Pulmonary artery endothelial cell (primary cell): Measurements from ENCODE around the gene DNM1. TPM values are rescaled to one million over a fixed set of nuclear protein-coding genes. Genes with fewer than 3 reads are reported as not detected.
"Not testable (repeated sequence)": the region's sequence is repeated elsewhere in the genome, so short reads cannot be mapped to it uniquely, and the experiment has no call there.

Source experiments
- DNase-seq: peaks from one replicate; pipeline ENCODE4 v3.0.0-alpha.2; 2011; ENCODE audit warnings: low read depth, low spot score
- total RNA-seq: library from RNA; depleted of rRNA; stranded (reverse); fragments of >200 nt; gene quantifications from 2 replicates; pipeline ENCODE4 v1.2.3, GENCODE V29; 2014

DNM1 gene
- total RNA-seq, 1 donor from 2014 or later: 0.33 TPM

DNA sequence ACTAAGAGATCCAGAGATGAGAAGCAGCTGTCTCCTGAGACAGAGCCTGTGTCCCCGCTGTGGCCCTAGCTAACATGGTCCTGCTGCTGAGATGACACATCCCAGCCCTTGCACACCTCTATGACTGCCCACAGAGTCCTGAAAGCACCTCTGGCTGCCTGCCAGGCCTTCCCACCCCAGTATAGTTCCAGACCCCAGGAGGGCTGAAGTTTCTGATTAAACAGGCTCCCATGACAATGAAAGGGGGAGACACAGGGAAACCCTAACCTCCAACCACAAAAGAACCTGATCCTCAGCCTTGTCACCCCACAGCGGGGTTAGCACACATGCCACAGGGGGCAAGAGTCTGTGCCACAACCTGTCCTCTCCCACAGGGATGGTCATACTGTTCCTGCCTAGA lies 27.5 kb upstream of the DNM1 start:
- DNase-seq: no peak

DNA sequence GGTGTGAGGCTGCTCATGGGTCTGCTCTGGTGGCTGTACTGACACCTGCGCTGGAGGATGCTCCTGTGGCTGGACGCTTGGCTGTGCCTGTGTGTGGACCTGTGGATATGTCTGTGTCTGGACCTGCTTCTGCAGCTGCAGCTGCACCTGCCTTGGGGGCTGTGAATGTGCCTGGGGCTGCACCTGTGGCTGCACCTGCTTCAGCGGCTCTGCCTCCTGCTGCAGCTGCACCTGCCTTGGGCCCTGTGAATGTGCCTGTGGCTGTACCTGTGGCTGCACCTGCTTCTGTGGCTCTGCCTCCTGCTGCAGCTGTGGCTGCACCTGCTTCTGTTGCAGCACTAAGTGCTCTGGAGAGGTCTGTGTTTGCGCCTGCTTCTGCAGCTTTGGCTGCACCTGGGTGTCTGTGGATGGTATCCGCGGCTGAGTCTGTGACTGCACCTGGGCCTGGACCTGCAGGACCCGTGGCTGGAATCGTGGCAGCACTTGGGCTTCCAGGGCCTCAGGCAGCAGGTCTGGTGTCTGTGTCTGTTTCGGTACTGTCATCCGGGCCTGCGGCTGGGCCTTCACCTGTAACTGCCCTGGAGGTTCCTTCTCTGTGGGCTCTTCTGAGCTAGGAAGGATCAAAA lies 24.3 kb upstream of the DNM1 start:
- no peak for DNase-seq

DNA sequence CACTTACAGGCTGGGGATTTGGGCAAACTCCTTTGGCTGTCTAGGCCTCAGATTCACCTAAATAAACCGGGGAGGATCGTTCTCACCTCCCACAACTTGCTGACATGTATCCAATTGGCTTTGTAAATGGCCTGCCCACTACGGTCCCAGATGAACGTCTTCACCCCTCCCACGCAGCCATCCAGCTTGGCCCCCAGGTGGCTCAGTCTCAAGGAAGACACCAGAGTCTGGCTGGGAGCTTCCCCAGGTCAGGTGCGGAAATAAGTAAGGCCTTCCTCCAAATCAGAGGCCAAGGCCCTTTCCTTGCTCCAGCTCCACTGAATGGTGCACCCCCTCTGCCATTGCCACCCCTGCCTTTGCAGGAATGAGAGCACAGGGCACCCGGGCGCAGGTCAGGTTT lies 23.2 kb upstream of the DNM1 start:
- no peak for DNase-seq

DNA sequence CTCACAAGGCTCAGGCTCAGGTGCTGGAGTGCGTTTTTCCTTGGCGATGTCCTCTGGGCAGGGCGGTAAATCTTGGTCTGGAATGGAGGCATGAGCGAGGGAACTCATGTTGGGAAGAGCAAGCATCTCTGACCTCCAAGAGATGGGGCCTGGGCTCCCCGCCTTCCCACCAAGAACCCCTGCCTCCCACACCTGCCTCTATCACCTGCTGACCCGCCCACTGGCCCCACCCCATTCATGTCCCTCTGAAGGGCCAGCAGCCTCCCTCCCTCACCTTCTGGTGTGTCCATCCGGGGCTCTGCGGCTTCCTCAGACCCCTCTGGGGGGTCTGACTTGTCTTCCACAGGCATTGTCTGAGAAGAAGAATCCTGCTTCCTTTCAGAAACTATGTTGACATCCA lies 22.7 kb upstream of the DNM1 start:
- no peak for DNase-seq

DNA sequence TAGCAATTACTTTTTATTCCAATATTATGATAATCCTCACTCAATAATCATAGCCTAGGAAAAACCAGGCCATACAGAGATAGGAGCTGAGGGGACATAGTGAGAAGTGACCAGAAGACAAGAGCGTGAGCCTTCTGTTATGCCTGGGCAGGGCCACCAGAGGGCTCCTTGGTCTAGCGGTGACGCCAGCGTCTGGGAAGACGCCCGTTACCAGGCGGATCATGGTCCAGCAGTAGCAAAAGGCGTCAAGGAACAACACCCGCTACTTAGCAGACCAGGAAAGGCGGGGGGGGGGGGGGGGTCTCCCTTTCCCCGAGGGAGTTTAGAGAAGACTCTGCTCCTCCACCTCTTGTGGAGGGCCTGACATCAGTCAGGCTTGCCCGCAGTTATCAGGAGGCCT lies 21.7 kb upstream of the DNM1 start:
- DNase-seq: not testable (repeated sequence)

DNA sequence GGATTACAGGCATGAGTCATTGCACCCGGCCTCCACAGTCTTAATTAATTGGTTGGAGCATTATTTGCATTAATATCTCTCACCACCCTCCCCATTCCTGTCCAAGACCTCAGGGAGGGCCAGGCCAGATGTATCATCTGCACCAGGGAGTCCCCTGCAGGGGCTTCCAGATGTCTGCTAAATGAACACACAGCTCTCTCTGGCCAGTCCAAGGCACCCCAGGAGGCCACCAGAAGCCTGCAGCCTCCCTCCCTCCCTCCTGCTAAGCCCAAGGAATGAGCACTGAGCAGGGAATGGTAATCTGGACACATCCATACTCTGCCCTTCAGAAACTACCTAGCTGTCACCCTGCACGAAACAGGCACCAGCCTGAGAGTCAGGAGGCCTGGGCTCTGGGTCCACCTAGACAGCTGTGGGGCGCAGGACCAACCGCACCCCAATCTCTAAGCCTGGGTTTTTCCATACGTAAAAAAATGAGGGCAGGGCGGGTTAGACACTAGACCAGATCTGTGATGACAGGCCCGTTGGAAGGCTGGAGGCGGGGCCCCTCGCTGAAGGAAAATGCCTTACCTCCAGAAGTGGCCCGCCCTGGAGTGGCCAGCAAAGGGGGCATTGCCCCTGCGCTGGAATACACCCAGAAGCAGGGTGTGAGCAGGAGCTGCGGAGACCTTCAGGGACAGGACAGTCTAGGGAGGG lies 20.1 kb upstream of the DNM1 start:
- DNase-seq: no peak

DNA sequence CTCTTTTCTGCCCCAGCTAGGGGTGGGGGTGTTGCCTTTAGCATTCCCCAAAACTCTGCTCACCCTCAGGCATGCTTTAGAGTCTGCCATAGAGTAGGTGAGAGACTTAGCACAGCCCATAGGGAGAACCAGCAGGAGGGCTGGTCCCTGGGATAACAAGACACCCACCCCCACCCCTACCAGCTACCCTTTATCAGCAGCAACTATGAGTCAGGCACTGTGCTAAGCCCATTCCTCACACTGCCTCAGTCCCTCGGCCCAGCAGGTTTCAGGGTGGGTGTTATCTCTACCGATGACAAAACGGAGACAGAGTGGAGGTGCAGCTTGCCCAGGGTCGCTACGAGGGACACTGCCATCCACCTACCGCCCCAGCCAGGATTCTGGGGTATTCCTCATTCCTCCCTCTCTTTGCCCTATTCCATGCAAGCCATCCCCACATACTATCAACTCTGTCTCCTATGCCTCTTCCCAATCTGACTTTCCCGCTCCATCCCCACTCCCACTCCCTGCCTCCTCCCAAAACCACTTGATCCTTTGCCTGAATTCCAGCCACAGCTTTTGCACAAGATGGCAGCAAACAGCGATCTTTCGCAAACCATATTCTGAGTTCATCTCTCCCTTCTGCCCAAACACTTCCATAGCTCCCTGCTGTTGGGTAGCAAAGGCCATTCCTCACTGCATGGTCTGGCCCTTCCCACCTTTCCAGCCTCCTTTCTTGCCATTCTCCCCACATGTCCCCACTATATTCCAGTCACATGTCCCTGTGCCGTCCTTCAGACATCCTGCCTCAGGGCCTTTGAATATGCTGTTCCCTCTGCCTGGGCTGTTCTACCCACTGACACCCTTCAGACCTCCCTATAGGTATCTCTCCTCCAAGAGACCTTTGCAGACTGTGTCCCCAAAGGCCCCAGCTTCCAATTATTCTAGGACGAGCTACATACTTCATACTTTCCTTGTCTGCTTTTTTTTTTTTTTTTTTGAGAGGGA lies 16.9 kb upstream of the DNM1 start:
- no peak for DNase-seq

DNA sequence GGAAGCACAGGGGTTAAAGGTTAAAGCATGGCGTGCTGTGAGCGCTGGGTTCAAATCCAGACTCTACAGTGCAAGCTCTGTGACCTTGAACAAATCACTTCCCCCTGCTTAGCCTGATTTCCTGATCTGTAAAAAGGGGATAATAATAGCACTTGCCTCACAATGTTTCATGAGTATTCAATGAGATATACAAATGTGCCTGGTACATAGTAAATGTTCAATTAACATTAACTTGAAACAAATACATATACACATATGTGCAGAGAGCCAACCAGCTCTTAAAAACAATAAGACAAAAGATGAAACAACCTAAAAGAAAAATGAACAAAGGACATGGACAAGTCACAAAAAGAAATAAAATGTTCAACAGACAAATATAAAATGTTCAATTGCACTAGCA lies 15.8 kb upstream of the DNM1 start:
- DNase-seq: no peak

DNA sequence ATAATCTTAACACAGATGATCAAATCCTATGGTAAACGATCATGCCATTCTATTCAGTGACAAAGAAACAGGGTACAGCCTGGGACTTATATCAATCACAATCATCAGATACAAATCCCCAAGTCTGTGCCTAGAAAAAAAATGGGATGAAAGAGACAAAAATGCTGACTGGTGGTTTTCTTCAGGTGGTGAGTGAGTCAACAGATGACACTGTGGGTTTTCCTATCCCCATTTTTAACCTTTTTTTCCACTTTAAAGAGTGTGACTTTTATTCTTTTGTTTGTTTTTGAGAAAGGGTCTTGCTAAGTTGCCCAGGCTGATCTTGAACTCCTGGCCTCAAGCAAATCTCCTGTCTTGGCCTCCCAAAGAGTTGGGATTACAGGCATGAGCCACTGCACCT lies 15.0 kb upstream of the DNM1 start:
- no peak for DNase-seq

DNA sequence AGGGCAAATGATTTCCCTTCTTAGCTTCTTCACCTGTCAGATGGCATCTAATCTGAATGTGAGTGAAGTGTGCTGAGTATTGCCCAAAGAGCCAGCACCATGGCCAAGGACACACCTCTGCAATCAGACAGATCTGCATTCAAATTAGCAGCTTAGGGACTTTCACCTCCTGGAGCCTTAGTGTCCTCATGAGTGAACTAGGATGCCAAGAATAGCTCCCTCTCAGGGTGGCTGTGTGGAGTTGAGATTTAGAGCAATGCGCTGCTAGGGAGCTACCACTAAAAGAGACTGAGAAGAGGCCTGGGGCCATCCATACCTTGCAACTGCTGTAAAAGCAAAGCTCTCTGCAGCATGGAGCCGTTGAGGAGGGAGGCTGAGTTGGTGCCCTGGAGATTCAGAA lies 13.2 kb upstream of the DNM1 start:
- no peak for DNase-seq

DNA sequence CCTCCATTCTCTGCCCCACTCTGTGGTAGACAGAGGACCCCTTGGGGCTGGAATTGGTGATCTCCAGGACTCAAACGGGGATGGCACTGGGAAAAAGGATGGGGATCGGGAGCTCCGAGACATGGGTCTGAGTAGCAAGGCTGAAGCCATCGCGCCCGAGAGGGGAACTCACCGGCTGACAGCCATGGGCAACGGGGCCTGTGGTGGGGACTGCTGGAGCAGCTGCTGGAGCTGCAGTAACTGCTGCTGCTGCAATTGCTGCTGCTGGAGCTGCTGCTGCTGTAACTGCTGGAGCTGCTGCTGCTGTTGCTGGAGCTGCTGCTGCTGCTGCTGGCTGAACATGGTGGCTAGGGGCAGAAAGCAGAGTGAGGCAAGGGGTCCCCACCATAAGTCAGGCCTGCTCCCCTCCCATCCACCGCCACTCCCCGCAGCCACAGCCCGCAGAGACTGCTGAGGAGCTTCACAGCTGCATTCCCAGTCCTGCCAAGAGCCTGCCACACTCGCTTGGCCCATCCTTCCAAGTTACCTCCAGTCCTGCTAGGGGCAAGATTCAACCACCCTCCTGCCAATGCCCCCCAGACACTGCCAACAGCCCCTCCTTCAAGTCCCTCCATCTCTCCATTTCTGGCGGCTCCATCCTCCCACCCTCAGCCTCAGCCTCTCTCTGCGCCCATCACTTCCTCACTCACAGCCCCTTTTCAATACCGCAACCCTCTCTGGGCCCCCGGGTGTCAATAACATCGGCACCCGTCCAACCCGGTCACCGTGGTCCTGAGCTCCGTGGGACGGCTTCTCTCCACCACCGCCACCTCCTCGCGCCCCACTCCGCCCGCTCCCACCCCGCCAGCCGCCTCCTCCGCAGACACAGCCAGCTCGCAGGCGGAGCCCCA lies 12.4 kb upstream of the DNM1 start:
- no peak for DNase-seq

DNA sequence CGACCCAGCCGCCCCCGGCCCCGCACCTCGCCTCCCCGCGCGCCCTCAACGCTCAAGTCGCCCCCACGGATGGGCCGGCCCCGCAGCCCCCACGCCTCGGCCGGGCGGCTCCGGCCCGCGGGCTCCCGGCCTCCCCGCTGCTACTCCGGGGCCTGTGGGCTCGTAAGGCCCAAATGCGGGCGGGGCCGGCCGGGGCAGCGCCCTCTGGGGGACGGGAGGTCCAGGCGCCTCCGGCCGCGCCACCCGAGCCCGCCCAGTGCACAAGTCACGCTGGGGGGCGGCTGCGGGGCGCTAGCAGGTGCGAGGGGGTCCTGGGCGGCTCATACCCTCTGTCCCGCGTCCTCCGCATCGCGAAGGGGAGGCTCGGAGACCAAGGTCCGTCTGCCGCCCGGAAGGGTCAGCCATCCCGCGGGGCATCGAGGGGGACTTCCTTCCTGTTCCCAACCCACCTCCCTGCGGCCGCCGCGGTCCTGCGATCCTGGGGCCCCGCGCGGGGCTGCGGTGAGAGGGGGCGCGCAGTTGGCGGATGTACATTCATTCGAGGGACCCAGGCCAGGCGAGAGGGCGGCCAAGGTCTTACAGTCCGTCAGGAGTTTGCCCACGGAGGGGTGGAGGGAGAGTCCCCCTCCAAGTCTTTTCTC lies 11.7 kb upstream of the DNM1 start, which contains the start of gene CIZ1:
Gene CIZ1, minus strand, starts transcription at position 167 of the 641 bp plus-strand sequence. CDS start 715 bp downstream, outside the sequence.
- DNase-seq: peak; percentile 52

DNA sequence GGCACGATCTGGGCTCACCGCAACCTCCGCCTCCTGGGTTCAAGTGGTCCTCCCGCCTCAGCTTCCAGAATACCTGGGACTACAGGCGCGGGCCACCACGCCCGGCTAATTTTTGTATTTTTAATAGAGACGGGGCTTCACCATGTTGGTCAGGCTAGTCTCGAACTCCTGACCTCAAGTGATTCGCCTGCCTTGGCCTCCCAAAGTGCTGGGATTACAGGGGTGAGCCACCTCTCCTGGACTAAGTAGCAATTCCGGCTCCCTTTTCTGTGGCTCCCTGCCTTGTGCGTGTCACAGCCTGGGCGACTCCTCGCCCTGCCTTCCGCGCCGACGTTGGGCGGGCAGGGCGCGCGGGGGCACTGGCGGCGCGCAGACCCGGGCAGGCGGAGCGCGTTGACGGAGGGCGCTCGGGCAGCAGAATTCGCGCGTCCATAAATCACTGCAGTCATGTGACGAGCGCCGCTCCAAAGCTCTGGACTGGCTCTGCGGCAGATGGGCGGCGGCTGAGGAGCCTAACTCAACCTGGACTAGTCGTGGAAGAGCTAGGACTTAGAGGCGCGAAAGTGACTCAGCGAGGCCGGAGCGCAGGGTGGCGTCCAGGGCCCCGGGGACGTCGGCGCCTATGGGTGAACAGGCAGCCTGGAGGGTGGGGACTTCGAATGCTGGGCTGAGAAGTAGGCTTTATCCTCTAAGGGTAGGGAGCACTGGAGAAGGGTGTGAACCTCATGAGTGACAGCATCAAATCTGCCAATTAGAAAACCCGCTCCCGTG lies 10.4 kb upstream of the DNM1 start:
- DNase-seq: peak; percentile 52

DNA sequence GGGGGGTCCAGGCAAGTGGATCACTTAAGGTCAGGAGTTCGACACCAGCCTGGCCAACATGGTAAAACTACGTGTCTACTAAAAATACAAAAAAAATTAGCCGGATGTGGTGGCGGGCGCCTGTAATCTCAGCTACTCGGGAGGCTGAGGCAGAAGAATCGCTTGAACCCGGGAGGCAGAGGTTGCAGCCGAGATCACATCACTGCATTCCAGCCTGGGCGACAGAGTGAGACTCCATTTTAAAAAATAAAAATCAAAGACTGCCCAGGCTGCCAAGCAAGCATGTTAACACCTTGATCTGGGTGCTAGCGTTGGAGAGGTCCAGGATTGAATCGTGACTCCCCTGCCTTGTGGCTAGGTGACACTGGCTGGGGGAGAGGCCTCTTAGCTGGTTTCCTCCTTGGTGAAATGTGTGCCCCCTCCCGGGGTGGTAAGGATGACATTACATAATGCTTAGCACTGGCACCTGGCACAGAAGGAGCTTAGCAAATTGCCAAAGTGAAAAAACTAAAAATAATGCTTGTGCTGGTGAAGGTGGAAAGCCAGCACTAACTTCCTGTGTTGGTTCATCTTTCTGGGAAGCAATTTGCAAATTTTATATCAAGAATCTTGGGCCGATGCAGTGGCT lies 9.6 kb upstream of the DNM1 start:
- no peak for DNase-seq

DNA sequence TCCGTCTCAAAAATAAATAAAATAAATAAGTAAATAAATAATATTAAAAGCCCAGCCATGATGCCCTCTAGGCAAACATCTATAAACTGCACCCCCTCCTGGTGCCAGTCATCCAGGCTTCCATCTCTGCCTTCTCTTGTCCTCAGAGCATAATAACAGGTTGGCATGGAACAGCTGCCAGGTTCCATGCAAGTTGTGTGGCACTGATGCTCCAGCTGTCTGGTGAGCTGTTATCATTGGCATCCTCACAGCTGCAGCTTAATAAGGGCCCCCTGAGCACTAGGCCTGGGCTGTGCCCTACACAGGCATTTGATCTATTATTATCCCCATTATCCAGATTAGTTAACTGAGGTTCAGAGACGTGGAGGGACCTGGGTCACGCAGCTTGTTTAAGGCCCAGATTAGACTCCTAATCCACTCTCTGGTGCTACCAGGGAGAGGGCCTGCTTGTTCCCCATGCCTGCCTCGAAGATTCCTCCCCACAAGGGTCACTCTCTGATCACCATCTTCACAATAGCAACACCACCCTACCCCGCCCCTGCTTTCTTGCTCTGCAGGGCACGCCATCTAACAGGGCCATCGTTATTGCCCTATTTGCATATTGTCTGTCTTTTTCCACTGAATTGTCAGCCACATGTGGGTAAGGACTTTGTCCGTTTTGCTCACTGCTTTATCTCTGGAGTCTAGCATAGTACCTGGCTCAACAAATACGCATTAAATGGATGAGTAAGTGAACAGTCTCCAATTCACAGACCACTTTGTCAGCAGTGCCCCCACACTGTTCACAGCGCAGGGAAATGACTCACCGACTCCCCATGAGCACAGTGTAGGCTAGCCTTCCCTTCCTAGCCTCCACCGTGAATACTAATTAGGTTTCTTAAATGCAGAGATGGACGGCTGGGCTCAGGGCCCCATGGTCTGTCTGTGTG lies 1.5 kb upstream of the DNM1 start:
- no peak for DNase-seq

DNA sequence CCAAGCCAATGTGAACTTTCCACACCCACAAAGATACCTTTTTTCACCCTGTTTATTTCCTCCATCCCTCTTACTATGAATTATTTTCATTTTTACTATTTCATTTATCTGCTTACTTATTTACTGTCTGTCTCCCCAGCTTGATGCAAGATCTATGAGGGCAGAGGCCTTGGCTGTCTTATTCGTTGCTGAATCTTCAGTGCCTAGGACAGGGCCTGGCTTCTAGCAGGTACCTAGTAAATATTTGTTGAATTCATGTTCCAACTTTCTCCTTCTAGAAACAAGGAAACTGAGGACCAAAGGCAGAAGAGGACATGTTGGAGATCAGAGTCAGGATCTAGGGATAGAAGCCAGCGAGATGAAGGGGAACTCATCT lies 543 bp upstream of the DNM1 start:
- no peak for DNase-seq

DNA sequence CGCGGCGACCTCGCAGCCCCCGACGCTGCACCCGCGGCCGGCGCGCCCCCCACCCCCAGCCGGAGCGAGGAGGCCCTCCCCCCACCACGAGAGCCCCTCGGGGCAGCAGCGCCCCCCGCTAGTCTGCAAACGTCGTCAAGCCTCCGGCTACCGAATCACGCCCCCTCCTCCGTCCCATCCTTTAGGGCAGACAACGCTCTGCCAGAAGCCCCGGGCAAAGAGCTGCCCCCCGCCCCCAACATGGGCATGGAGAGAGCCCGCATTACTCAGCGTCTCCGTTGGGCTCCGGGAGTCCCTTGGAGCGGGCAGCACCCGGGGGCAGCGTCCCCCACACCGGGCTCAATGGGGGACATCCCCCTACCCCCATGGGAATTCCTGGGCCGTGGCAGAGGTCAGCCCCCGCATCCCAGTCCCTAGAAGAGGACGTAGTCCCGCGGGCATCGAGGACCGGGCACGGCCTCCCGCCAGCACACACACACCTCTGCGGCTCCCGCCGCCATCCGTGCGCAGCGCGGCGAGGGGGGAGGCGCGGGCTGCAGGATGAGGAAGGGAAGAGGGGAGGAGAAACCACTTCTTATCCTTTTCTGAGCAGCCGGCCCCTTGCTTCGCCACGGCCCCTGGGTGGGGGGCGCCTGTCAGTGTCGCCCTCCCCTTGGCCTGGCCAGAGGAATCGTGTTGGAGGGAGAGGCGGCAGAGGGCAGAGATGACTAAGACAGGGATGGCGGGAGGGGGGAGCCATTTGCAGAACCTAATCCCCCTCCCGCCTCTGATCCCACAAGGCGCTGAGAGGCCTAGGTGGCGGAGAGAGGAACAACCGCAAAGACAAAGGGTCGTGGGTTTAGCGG lies 750 bp downstream of the DNM1 start:
- no peak for DNase-seq
